NCI-H2029 (cell line): ENCODE data around the gene CIRBP.
"Not testable (repeated sequence)": the region's sequence is repeated elsewhere in the genome, so short reads cannot be mapped to it uniquely, and the experiment has no call there.

Experiments
- DNase-seq: peaks from one replicate; lab custom pipeline; 2025; lab: John Stamatoyannopoulos, UW

CIRBP gene

DNA sequence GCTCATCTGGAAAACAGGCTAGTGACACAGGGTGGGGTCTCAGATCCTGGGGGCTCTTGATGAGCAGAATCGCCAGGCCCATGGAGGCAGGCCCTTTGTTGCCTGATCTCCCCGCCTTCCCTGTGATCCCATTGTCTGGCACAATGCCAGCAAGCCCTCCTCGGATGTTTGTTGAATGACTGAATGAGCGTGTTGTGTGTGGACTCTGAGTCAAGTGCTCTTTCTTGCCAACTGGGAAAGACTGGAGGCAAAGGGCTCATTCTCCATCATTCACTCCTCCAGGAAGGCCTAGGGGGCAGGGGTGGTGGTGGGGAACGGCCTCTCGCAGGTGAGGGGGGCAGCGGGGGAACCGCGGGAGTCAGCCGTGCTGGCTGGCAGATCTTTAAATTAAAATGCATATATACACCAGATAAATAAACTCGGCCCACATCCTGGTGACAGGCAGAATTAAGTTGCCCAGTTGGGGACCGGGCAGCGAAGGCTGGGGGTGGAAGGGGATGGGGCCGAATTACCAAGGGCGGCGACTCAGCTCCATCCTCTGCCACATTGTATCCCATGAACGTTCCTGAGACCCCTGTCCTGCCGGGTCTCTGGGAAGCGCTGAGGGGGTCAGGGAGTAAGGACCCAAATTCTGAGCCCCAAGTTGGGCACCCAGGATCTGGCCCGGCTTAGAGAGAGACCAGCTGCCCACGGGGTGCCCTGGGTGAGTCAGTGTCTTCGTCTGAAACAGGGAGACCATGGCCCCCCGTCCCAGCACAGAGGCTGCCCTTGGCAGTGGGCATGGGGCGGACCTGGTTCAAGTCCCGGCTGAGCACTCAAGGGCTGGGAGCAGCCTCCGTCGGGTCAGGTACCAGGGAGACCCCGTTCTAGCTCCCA lies 41.1 kb downstream of the CIRBP start:
- DNase-seq: no peak

DNA sequence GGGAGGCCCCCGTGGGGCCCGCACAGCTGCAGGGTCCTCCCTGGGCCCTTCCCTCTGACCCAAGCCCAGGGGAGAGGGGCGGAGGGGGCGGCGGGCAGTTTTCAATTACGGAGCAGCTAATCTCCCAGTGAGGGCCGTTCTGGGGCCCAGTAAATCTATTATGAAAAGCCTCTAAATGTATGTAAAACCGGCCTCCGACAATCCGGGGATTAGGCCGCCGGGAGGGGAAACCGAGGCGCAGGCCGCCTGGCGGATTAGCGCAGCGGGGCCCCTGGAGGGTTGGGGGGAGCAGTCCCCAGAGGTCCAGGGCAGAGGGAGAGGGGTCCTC lies 41.7 kb downstream of the CIRBP start:
- no peak for DNase-seq

- no peak for DNase-seq
These were observed 42.5 kb downstream of the CIRBP start for GRCh38 chr19:1311543-1312091.

- no peak for DNase-seq
These were observed 43.9 kb downstream of the CIRBP start for GRCh38 chr19:1312767-1313694.

GRCh38 chr19:1313695-1314613 lies 44.8 kb downstream of the CIRBP start:
- no peak for DNase-seq

DNA sequence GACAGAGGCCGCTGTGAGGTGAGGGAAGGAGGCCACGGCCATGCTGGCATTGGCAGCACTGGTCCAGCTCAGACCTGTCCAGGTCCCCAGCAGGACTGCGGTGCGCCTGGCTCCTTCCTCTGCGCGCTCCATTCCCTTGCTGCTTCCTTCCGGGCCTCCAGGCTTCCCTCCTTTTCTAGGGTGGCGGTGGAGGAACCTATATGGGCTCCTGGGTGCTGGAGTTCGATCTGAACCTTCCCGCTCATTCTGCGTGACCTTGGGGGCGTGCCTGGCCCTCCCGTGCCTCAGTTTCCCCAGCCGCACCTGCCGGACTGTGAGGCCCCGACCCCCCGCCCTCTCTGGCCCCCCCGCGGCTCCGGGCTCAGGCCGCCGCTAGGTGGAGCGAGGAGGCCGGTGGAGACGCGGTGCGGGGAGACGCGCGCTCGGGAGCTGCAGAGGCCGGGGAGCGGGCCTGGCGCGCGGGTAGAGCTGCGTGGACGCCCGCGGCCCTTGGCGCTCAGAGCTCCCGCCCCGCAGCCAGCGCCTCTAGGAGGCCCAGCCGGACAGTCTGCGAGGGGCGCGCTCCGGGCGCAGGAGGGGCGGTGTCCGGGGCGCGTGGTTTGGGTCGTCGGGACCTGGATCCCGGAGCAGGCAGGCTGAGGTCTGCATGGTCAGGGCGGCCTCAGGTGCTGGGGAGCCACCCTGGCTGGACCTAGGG lies 46.5 kb downstream of the CIRBP start:
- peak; percentile 23 for DNase-seq

DNA sequence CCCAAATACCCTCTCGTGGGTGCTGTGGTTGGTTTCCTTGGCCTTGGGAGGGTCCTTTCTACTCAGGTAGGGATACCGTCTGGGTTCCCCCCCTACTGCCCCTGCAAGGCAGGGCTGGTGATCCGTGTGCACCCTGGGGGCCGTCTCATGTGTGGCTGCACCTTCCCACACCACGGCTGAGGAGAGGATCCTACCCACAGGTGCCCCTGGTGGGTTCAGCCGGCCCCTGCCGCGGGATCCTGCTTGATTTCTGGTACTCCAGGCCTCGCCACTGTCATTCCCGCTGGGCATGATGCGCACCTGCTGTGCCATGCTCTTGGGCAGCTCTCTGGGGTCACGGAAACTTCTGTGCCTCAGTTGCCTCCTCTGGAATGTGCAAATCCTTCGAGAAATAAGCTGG lies 47.3 kb downstream of the CIRBP start:
- no peak for DNase-seq

DNA sequence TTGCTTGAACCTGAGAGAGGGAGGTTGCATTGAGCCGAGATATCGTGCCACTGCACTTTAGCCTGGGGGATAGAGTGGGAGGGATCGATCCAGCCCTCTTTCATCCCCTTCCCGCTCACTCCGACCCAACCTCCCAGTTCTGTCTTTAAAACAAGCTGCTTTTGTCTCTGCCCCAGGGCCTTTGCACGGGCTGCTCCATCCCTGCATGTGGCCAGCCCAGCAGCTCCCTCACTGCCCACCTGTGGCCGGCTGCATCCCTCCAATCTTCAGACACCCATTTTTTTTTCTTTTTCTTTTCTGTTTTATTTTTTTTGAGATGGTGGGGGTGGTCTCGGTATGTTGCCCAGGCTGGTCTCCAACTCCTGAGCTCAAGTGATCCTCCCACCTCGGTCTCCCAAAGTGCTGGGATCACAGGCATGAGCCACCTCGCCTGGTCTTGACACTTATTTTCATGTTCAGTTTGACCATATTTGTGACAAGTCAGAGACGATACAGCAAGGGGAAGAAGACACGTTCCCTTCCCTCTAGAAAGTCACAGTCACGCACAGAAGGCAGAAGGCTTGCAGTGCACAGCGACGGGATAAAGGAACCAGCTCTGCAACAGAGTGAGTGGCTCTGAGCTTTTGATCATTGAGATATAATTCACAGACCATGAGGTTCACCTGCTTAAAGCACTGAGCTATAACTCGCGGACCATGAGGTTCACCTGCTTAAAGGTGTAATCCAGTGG lies 48.3 kb downstream of the CIRBP start:
- no peak for DNase-seq

DNA sequence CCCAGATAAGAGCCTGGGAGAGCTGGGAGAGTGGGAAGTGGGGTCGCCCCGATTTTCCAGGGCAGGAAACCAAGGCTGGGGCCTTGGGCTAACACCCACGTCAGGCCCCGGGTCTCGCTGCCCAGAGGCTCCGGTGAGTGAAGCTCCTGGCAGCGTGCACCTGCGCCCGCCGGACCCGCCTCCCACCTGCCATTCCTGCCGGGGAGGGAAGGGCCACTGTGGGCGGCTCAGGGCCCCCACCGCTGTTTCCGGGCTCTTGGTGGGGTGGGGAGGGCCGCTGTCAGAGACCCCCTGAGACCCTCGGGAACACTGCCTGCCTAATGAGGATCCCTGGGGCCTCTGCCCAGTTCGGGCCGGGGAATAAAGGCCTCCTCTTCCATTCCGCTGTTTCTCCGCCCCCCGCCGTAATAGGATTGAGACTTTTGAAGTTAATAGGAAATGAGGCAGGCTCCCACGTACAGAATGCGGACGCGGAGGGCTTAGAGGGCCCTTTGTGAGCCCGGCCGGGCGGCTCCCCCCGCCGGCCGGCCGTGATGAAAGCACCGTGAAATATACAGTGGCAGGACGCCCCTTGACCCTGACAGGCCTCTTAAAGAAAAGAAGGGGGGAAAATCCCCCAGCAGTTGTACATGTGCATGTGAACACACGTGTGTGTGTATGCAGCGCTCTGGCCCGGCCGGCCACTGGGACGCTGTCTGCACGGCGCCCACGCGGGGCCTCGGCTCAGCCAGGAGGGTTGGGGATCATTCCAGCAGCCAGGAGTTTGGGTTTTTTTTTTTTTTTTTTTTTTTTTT lies 49.7 kb downstream of the CIRBP start:
- no peak for DNase-seq

- DNase-seq: not testable (repeated sequence)
These were observed 51.1 kb downstream of the CIRBP start for GRCh38 chr19:1320282-1320650.

DNA sequence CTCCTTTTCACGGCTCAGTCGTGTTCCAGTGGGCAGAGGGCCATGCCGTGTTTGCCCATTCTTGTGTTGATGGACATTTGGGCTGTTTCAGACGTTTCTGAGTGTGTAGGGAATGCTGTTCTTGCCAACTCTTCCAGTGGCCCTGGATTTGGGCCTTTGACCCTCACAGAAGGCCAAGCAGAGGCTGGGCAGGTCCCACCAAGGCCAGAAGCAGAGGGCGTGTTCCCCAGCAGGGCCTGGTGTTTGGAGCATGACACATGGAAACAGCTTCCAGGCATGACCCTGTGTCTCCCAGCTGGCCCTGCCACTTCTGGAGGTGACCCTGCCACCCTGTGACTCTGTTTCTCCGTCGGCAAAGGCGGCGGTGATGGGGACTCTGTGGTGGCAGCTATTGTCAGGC lies 52.4 kb downstream of the CIRBP start:
- DNase-seq: no peak

GRCh38 chr19:1322198-1322981 lies 53.3 kb downstream of the CIRBP start:
- no peak for DNase-seq

- DNase-seq: no peak
These were observed 55.2 kb downstream of the CIRBP start for GRCh38 chr19:1324249-1324805.
